HG03469 (cell line): Measurements from ENCODE around the gene PRKAG2.
A peak's percentile ranks its signal among the peaks of the same experiment; 100 is the strongest.
"Not testable (repeated sequence)": the region's sequence is repeated elsewhere in the genome, so short reads cannot be mapped to it uniquely, and the experiment has no call there.

Experiments
- ATAC-seq: cut with Tn5 transposase; IDR thresholded peaks from one replicate; pipeline ENCODE4 v1.9.1; 2021; ENCODE audit warnings: mild to moderate bottlenecking, moderate library complexity, moderate number of reproducible peaks; ENCODE audit not compliant: unreplicated experiment

Gene PRKAG2

GRCh38 chr7:151790830-151791620 lies 85.9 kb downstream of the PRKAG2 start:
- no peak for ATAC-seq

DNA sequence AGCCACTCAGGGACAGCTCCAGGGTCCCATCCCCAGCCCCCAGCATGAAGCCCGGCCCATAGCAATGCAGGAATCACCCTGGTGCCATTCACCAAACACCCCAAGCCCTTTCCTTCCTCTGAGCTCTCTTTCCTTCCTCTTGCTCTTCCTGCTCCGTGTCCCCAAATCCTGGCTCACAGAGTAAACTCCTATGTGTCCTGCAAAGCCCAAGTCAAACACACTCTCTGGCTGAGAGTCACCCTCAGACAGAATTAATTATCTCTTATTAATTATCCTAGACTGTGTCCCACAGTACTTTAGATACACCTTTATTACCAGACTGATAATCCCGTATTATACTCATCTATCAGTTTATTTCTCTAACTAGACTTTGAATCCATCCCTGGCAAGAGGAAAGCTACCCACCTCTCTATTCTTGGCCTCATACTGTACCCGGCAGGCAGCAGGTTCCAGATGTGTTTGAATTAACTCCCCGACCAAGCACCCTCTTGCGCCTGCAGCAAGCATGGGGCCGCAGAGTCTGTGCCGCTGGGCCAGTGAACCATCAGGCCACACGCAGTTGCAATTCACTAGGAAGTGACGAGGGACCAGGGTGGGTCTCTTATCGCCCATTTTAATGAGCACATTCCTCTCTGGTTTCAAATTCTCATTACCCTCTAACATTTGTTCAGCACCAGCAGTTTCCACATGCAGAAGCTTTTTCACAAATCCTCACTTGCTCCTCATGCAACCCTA lies 86.7 kb downstream of the PRKAG2 start:
- ATAC-seq, result no peak

GRCh38 chr7:151789380-151789947 lies 87.5 kb downstream of the PRKAG2 start:
- no peak for ATAC-seq

DNA sequence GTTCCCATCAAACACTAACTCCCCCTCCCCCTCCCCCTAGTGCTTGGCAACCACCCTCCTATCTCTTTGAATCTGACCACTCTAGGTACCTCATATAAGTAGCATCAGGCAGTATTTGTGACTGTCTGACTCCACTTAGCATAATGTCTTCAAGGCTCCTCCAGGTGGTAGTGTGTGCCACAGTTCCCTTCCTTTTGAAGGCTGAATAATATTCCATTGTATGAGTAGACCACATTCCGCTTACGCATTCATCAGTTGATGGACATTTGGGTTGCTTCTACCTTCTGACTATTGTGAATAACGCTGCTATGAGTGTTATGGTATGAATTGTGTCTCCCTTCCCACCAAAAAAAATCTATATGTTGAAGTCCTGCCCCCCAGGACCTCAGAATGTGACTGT lies 89.6 kb downstream of the PRKAG2 start:
- ATAC-seq, result no peak

- ATAC-seq, result no peak
Observed at GRCh38 chr7:151786936-151787335, 90.0 kb downstream of the PRKAG2 start.

- ATAC-seq, result no peak
Observed at GRCh38 chr7:151786241-151786640, 90.7 kb downstream of the PRKAG2 start.

- ATAC-seq, result no peak
Observed at GRCh38 chr7:151785681-151785965, 91.3 kb downstream of the PRKAG2 start.

DNA sequence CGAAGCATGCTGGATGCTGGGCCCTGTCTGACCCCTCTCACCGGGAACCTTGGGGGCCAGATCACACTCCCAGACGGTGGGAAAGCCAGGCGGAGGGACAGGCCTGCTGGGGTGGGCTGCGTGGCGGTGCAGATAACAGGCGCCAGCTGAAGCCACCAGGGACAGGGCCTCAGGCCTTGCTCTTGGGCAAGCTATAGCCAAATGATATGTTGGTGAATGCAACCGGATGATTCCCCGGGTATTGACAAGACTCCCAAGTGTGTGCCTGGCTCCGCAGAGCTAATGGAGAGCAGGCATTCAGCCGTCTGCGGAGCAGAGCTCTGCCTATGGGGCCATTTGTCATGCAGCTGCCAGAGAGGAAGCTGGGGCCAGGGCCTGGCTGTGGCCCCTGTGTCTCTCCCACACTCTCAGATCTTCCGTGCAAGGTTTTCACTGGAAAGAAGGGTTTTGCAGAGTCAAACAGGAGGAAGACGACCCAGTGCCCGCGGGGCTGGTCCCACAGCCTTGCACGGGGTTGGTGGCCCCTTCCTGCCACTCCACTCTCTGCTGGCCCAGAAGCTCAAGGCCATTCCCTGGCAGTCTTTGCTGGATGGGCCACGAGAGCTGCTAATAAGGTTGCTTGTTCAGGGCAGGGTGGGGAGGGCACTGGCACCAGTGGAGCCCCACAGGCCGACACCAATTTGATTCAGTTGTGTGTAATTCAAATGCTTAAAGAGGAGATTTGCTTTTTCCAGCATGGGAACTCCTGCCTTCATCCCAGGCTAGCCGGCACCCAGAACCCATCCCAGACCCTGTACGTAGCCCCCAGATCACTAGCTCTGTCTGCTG lies 91.8 kb downstream of the PRKAG2 start:
- ATAC-seq, result no peak

GRCh38 chr7:151783958-151784575 lies 92.8 kb downstream of the PRKAG2 start:
- no peak for ATAC-seq

GRCh38 chr7:151782598-151783448 lies 94.1 kb downstream of the PRKAG2 start:
- ATAC-seq, result peak; percentile 66

- not testable (repeated sequence) for ATAC-seq
Observed at GRCh38 chr7:151782256-151782597, 94.7 kb downstream of the PRKAG2 start.

DNA sequence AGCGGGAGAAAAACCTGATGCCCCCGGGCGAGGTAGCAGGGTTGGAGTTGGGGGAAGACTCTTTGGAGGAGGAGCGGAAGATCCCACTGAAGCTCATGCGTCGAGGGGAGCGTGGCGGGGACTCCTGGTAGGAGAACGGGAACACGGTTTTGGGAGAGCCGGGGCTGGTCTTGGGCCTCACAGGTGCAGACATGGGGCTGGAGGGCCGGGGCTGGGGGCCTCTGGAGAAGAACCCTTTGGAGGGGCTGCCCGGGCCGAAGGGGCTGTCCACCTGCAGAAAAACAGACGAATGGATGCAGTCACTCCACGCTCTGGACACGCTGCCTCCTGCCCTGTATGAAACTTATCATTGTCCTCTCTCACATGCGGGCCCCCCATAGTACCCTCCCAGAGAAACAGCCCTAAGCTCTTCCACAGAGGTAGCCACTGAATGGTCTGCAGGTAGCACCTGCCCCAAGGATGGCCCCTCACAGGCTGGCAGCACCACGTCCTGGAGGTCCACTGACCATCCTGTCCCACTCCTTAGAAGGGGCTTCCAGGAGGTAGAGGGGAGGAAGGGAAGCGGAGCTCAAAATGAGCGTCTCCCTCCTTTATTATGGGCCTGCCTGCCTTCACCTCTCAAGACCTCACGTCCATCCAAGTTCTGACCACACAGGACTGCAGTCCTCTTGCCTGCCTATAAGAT lies 95.6 kb downstream of the PRKAG2 start:
- ATAC-seq, result no peak

DNA sequence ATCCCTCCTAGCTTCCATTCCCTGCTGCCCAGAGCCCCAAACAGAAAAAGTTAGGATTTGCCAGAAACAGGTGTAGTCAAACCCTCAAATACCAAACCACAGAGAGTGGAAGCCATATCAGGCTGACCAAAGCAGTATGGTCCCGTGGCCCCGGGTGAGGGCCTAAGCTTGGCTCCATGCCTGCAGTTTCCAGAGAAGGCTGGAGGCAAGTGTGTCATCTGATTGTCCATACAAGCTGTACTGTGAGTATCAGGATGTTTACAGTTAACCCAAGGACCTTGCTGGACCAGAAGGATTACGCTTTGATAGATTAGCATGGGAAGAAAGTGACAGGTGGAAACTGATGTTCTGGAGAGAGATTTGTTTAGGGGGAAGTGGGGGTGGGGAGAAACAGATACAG lies 96.3 kb downstream of the PRKAG2 start:
- ATAC-seq, result no peak

GRCh38 chr7:151779678-151780077 lies 97.2 kb downstream of the PRKAG2 start:
- no peak for ATAC-seq

GRCh38 chr7:151779255-151779654 lies 97.7 kb downstream of the PRKAG2 start:
- no peak for ATAC-seq

DNA sequence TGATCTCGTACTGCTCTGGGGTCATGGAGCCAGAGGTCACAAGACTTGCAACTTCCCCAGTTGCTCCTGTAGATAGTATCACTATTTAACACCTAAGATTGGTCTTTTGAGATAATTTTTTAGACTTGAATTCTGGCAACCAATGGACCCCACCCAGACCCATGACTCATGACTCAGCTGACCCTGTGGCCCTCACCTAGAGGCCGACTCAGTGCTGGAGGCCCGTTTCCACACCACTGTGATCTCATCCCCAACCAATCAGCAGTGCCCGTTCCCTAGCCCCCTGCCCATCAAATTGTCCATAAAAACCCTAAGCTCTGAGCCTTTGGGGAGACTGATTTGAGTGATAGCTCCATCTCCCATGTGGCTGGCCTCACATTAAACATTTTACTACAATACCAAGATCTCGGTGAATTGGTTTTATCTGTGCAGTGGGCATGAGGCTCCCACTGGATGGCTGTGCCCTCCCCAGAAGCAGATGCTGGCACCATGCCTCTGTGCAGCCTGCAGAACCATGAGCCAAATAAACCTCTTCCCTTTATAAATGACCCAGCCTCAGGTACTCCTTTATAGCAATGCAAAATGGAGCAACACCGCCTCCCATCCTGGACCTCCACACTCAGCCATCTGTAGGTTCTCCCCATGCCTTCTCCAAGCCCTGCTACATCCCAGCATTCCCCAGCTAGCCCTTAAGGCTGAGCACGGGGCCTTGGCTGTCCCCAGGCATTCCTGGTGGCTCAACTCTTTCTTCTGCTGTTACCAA lies 98.8 kb downstream of the PRKAG2 start:
- no peak for ATAC-seq

- no peak for ATAC-seq
Observed at GRCh38 chr7:151777495-151777880, 99.4 kb downstream of the PRKAG2 start.

GRCh38 chr7:151776876-151777494 lies 99.9 kb downstream of the PRKAG2 start:
- no peak for ATAC-seq
